Left hindlimb (tissue), 1 donor: ENCODE results near the gene LYPD5.

Source experiments
- DNase-seq: peaks from one replicate; pipeline ENCODE4 v3.0.0-alpha.2; 2018

LYPD5 gene

DNA sequence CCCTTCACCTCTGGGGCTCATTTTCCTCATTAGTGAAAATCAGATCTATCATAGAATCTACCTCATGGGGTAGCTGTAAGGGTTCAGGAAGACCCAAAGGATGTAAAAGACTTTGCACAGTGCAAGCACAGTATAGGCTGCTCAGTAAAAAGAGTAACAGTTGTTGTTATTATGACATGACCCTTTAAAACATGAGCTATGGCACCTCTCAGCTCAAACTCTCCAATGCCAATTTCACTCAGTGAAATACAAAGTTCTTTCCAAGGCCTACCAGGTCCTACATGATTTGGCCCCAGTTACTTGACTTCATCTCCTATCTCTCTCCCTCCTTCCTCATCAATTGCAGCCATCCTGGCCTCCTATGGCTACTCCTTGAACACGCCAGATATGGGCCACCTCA lies 52.3 kb downstream of the LYPD5 start:
- DNase-seq = no peak

DNA sequence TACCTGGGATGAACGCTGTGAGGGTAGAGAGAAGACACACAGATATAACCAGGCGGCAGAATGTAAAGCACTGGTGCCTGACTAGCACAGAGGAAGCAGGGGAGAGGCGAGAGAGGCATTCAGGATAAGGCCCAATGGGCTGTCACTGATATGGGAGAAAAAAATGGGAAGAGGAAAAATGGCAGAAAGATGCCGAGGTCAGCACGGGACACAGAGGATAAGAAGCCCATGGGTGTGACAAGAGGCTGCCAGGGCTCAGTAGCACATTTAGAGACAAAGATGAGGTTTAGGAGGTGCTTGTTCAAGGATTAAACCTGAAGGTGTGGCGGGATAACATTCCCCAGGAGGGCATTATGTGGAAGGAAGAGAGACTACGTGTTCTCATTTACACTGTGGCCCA lies 53.1 kb downstream of the LYPD5 start:
- DNase-seq = no peak

DNA sequence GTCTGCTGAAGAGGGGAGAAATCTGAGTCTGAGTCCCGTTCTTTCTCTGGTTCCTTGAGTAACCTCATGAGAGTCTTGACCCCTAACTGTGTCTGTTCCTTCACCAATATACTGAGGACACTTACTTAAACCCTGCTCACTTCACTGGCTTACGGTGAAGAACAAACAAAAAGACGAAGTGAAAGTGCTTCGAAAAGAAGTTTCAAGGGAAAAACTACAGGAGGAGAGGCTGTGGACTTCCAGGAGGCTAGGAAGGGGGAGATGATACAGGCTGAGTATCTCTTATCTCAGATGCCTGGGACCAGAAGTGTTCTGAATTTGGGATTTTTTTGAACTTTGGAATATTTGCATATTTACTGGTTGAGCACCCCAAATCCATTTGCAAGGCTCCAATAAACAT lies 53.6 kb downstream of the LYPD5 start:
- DNase-seq = no peak

DNA sequence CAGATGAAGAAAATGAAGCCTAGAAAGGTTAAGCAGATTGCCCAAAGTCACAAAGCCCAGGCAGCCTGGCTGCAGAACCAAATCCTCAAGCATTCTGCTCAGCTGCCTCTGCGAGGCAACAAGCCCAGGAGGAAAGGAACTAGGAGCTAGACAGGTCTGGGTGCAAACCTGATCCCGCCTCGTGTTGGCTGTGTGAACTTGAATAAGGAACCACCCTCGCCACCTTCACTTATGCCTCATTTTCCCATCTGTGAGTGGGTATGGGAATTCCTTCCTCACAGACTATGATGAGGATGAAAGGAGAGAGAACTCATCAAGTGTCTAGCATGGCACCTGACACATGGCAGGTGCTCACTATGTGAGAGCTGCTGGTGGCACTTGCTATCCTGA lies 54.0 kb downstream of the LYPD5 start:
- DNase-seq = no peak

DNA sequence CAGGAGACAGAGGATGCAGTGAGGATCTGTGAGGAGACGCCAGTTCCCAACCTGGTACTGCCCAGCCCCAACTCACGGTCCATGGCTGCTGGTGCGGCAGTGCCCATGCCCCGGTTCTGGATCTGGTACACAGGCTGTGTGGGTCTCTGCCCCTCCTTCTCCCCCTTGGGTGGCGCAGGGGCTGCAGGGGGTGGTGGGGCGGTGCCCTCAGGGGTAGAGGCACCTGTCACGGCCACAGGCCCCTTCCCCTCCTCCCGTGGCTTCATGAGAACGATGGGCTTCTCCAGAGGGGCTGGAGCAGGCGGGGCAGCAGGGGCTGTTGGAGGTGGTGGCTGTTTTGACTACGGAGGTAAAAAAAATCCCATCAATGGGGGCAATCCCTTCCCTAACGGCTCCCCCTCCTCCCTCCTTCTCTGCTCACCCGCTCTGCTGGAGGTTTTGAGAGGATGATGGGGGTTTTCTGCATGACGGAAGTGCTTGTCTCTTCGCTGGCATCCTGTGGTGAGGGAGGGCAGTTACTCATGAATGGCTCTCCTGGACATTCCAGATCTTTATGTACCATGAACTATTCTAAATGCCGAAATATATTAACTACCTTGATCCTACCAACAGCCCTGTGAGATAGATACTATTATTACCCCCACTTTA lies 54.6 kb downstream of the LYPD5 start:
- no peak for DNase-seq
